ENCODE data around the gene MFAP2. TPM values are rescaled to one million over a fixed set of nuclear protein-coding genes. Genes with fewer than 3 reads are reported as not detected.
A peak's percentile ranks its signal among the peaks of the same experiment; 100 is the strongest.
"Not testable (repeated sequence)": the region's sequence is repeated elsewhere in the genome, so short reads cannot be mapped to it uniquely, and the experiment has no call there.

MFAP2 gene
- total RNA-seq, 1 experiment from 2014 or later: 152 TPM

- H2BK5ac ChIP-seq (ENCODE audit: insufficient read length, low read length): no peak overlapping the region
- H3K79me1 ChIP-seq (ENCODE audit: insufficient read depth, low read depth, low read length, poor library complexity, severe bottlenecking): no peaks in the 10 kb centered on the region
- H4K8ac ChIP-seq (replicated peaks; ENCODE audit: insufficient read length, low read depth, low read length): no peak overlapping the region
- Mint-ChIP-seq H3K36me3 (ENCODE audit: insufficient read depth in 1 of 3, low read depth in 3 of 3) (peaks cover 17 to 40% (median 27%) of the 10 kb centered on the region in 3 experiments), H3K27me3 (ENCODE audit: low read depth) (no peaks in the 10 kb centered on the region), H3K4me3 (no peak overlapping the region; a peak in 1 of 5 replicates), H3K9me3 (no peaks in the 10 kb centered on the region), H3K4me1 (peaks cover 0 to 3% of the 10 kb centered on the region in 2 experiments), H3K27ac (peak overlapping the region in 2 of 3 experiments; percentile 21 to 52; a peak in 1 of 7 replicates)
- no peak overlapping the region for H3K14ac ChIP-seq (ENCODE audit: insufficient read depth, low read length)
- H2BK120ac ChIP-seq (ENCODE audit: low read depth, low read length, poor library complexity, severe bottlenecking): no peak overlapping the region
- H4K5ac ChIP-seq (ENCODE audit: insufficient read length, low read depth, low read length): no peak overlapping the region
- H3K23me2 ChIP-seq (ENCODE audit: insufficient read length, low read depth, low read length, poor library complexity, severe bottlenecking): no peaks in the 10 kb centered on the region
- no peaks in the 10 kb centered on the region for H4K20me1 ChIP-seq (ENCODE audit: control insufficient read depth, insufficient read depth, insufficient read length)
- no peaks in the 10 kb centered on the region for H3K9me3 ChIP-seq (ENCODE audit: control insufficient read depth, low read depth, low read length)
- no peak overlapping the region for H2AK5ac ChIP-seq (ENCODE audit: insufficient read length, low read length)
- H3K23ac ChIP-seq (ENCODE audit: insufficient read length, low read depth, low read length): no peak overlapping the region
- no peak for TF ChIP-seq CTCF (conservative IDR thresholded peaks at IDR 0.05)
- H3K79me2 ChIP-seq (ENCODE audit: insufficient read depth, low read length): no peaks in the 10 kb centered on the region
- no peak overlapping the region for H2BK12ac ChIP-seq (ENCODE audit: insufficient read length, low read depth, low read length)
- no peak overlapping the region for H3T11ph ChIP-seq (ENCODE audit: low read length)
- no peak overlapping the region for H4K91ac ChIP-seq (ENCODE audit: insufficient read length, low read depth, low read length)
- no peak overlapping the region for H3K56ac ChIP-seq (ENCODE audit: insufficient read length, low read depth, low read length)
- no peak overlapping the region for H2BK15ac ChIP-seq (ENCODE audit: low read depth, low read length)
- H3K18ac ChIP-seq (ENCODE audit: insufficient read length, low read depth, low read length): no peak overlapping the region
- H3K4ac ChIP-seq (ENCODE audit: low read depth, low read length): no peak overlapping the region
- no peak overlapping the region for H3K27ac ChIP-seq (ENCODE audit: insufficient read length, low read depth, low read length)
- H3K9ac ChIP-seq (ENCODE audit: extremely low read depth, insufficient read length, low read length): no peak overlapping the region
- no peak overlapping the region for H2BK20ac ChIP-seq (ENCODE audit: low read depth, low read length, poor library complexity, severe bottlenecking)
- DNase-seq: no peak
- H3K4me2 ChIP-seq (ENCODE audit: insufficient read depth, insufficient read length, low read length): no peak overlapping the region
- WGBS (ENCODE audit: extremely low coverage, insufficient read length, low lambda C conversion rate): no CpG with 5 or more reads among the region's 13 CpGs
- no peaks in the 10 kb centered on the region for H3K27me3 ChIP-seq (ENCODE audit: insufficient read depth, low read length)
- H2AFZ ChIP-seq (ENCODE audit: low read length): no peak overlapping the region
- no peaks in the 10 kb centered on the region for H3K4me1 ChIP-seq (ENCODE audit: insufficient read depth, low read length)
Observed at GRCh38 chr1:16965486-16966067, 14.8 kb downstream of the MFAP2 start.

GRCh38 chr1:16964169-16964568, 16.3 kb downstream of the MFAP2 start:
- not testable (repeated sequence) for H2BK5ac ChIP-seq (ENCODE audit: insufficient read length, low read length); H3K23me2 ChIP-seq (ENCODE audit: insufficient read length, low read depth, low read length, poor library complexity, severe bottlenecking); H2BK20ac ChIP-seq (ENCODE audit: low read depth, low read length, poor library complexity, severe bottlenecking); H4K5ac ChIP-seq (ENCODE audit: insufficient read length, low read depth, low read length); H3K4me1 ChIP-seq (ENCODE audit: insufficient read depth, low read length); H3K4ac ChIP-seq (ENCODE audit: low read depth, low read length); H3T11ph ChIP-seq (ENCODE audit: low read length); H2BK15ac ChIP-seq (ENCODE audit: low read depth, low read length); H3K27ac ChIP-seq (ENCODE audit: insufficient read length, low read depth, low read length); H3K4me3 Mint-ChIP-seq; H2AK5ac ChIP-seq (ENCODE audit: insufficient read length, low read length); H3K79me1 ChIP-seq (ENCODE audit: insufficient read depth, low read depth, low read length, poor library complexity, severe bottlenecking); H3K4me2 ChIP-seq (ENCODE audit: insufficient read depth, insufficient read length, low read length); H3K79me2 ChIP-seq (ENCODE audit: insufficient read depth, low read length); DNase-seq; H3K18ac ChIP-seq (ENCODE audit: insufficient read length, low read depth, low read length); H3K56ac ChIP-seq (ENCODE audit: insufficient read length, low read depth, low read length); H3K27me3 ChIP-seq (ENCODE audit: insufficient read depth, low read length); H3K27me3 Mint-ChIP-seq (ENCODE audit: low read depth); H2BK12ac ChIP-seq (ENCODE audit: insufficient read length, low read depth, low read length); H3K23ac ChIP-seq (ENCODE audit: insufficient read length, low read depth, low read length); H3K9ac ChIP-seq (ENCODE audit: extremely low read depth, insufficient read length, low read length); H4K91ac ChIP-seq (ENCODE audit: insufficient read length, low read depth, low read length); H2AFZ ChIP-seq (ENCODE audit: low read length); H2BK120ac ChIP-seq (ENCODE audit: low read depth, low read length, poor library complexity, severe bottlenecking); H4K20me1 ChIP-seq (ENCODE audit: control insufficient read depth, insufficient read depth, insufficient read length); H4K8ac ChIP-seq (replicated peaks; ENCODE audit: insufficient read length, low read depth, low read length); H3K9me3 Mint-ChIP-seq; H3K14ac ChIP-seq (ENCODE audit: insufficient read depth, low read length); H3K4me1 Mint-ChIP-seq; H3K9me3 ChIP-seq (ENCODE audit: control insufficient read depth, low read depth, low read length)
- Mint-ChIP-seq H3K36me3 (ENCODE audit: insufficient read depth in 1 of 3, low read depth in 3 of 3) (peaks cover 17 to 36% (median 29%) of the 10 kb centered on the region in 3 experiments), H3K27ac (peak overlapping the region in 1 of 3 experiments; percentile 62; a peak in 1 of 7 replicates)
- no CpG with 5 or more reads among the region's 4 CpGs for WGBS (ENCODE audit: extremely low coverage, insufficient read length, low lambda C conversion rate)

Measured in H9 (cell line).